HG03378 (cell line): ENCODE measurements around the gene KCNB1.
"Not testable (repeated sequence)": the region's sequence is repeated elsewhere in the genome, so short reads cannot be mapped to it uniquely, and the experiment has no call there.

Source experiments
- ATAC-seq: cut with Tn5 transposase; IDR thresholded peaks from one replicate; pipeline ENCODE4 v1.9.1; 2021; ENCODE audit warnings: mild to moderate bottlenecking, moderate library complexity; ENCODE audit not compliant: unreplicated experiment

Gene KCNB1

GRCh38 chr20:49412254-49412653, 70.2 kb downstream of the KCNB1 start:
- ATAC-seq, result no peak

- ATAC-seq, result no peak
These were observed 71.1 kb downstream of the KCNB1 start for GRCh38 chr20:49411221-49411925.

- not testable (repeated sequence) for ATAC-seq
These were observed 72.4 kb downstream of the KCNB1 start for GRCh38 chr20:49409975-49410621.

GRCh38 chr20:49409302-49409974, 73.0 kb downstream of the KCNB1 start:
- no peak for ATAC-seq

GRCh38 chr20:49408509-49409104, 73.9 kb downstream of the KCNB1 start:
- no peak for ATAC-seq

GRCh38 chr20:49406666-49407065, 75.8 kb downstream of the KCNB1 start:
- no peak for ATAC-seq

GRCh38 chr20:49405696-49406095, 76.8 kb downstream of the KCNB1 start:
- ATAC-seq, result no peak

GRCh38 chr20:49405062-49405683, 77.3 kb downstream of the KCNB1 start:
- ATAC-seq, result no peak

- ATAC-seq, result no peak
These were observed 78.0 kb downstream of the KCNB1 start for GRCh38 chr20:49404461-49404860.

- ATAC-seq, result no peak
These were observed 78.6 kb downstream of the KCNB1 start for GRCh38 chr20:49403911-49404310.

GRCh38 chr20:49403012-49403411, 79.5 kb downstream of the KCNB1 start:
- no peak for ATAC-seq

- no peak for ATAC-seq
These were observed 81.6 kb downstream of the KCNB1 start for GRCh38 chr20:49400904-49401303.

GRCh38 chr20:49400410-49400809, 82.1 kb downstream of the KCNB1 start:
- no peak for ATAC-seq

- no peak for ATAC-seq
These were observed 83.1 kb downstream of the KCNB1 start for GRCh38 chr20:49399329-49399728.

GRCh38 chr20:49398401-49399144, 83.9 kb downstream of the KCNB1 start:
- ATAC-seq, result no peak

GRCh38 chr20:49397525-49397924, 84.9 kb downstream of the KCNB1 start:
- no peak for ATAC-seq

GRCh38 chr20:49396230-49396629, 86.2 kb downstream of the KCNB1 start:
- no peak for ATAC-seq

- no peak for ATAC-seq
These were observed 86.8 kb downstream of the KCNB1 start for GRCh38 chr20:49395659-49396058.

- ATAC-seq, result no peak
These were observed 87.3 kb downstream of the KCNB1 start for GRCh38 chr20:49395183-49395582.

GRCh38 chr20:49394757-49395156, 87.7 kb downstream of the KCNB1 start:
- ATAC-seq, result no peak

- ATAC-seq, result no peak
These were observed 88.2 kb downstream of the KCNB1 start for GRCh38 chr20:49394264-49394663.
